Tibial artery (tissue), 4 donors: ENCODE measurements around the gene RAB40C.
A peak's percentile ranks its signal among the peaks of the same experiment; 100 is the strongest.

Experiments
- DNase-seq, 2 donors: peaks; one replicate each; pipeline ENCODE4 v3.0.0-alpha.2; 2019
- H3K27ac ChIP-seq, 2 donors: fragments of 200-600 bp; sonication (generic) in 1 of 2; 1 replicate in 1 of 2; 2 replicates in 1 of 2; pipeline ENCODE4 v1.5.1; 2018 to 2019; ENCODE audit warnings: mild to moderate bottlenecking in 1 of 2
- H3K27me3 ChIP-seq, 2 donors: fragments of 200-600 bp; sonication (generic) in 1 of 2; one replicate each; pipeline versions ENCODE4 v1.5.1 to v1.6.0; 2016 to 2019
- H3K36me3 ChIP-seq, 3 donors: fragments of 200-600 bp; sonication (generic) in 2 of 3; one replicate each; pipeline ENCODE4 v1.5.1; 2016 to 2019; ENCODE audit warnings: mild to moderate bottlenecking in 2 of 3
- H3K4me1 ChIP-seq, 4 donors: fragments of 200-600 bp; sonication (generic) in 2 of 4; 1 replicate in 3 of 4; 2 replicates in 1 of 4; pipeline ENCODE4 v1.5.1; 2016 to 2019
- H3K4me3 ChIP-seq, 2 donors: fragments of 200-600 bp; sonication (generic) in 1 of 2; 1 replicate in 1 of 2; 2 replicates in 1 of 2; pipeline ENCODE4 v1.5.1; 2018 to 2019; ENCODE audit warnings: mild to moderate bottlenecking in 2 of 2
- H3K9me3 ChIP-seq, 3 donors: fragments of 200-600 bp; sonication (generic) in 1 of 3; one replicate each; pipeline ENCODE4 v1.5.1; 2016 to 2019
- CTCF ChIP-seq, 2 experiments: fragments of 200-600 bp in 1 of 2; fragments of 450-650 bp in 1 of 2; IDR thresholded peaks; one replicate each; pipeline ENCODE4 v1.5.1; 2017 to 2019; ENCODE audit warnings: antibody characterized with exemption in 2 of 2, mild to moderate bottlenecking in 1 of 2, moderate library complexity in 1 of 2
- intact Hi-C: fragments of 100-400 bp; cut with DNase I; formaldehyde crosslinking; loops from one replicate; pipeline ENCODE4 v1.15.0; 2023; ENCODE audit warnings: low total_unique reads

The RAB40C gene

GRCh38 chr16:674214-674881, 84.5 kb downstream of the RAB40C start:
- intact Hi-C loops: no loop called here
- no peak overlapping the region for H3K4me3 ChIP-seq
- H3K36me3 ChIP-seq: peaks cover 34 to 55% (median 43%) of the 10 kb centered on the region in 3 donors
- peaks cover 0 to 31% (median 20%) of the 10 kb centered on the region in 4 donors for H3K4me1 ChIP-seq
- TF ChIP-seq CTCF (IDR thresholded peaks at IDR 0.05): no peak
- H3K9me3 ChIP-seq: no peaks in the 10 kb centered on the region
- H3K27ac ChIP-seq: no peak overlapping the region
- DNase-seq: no peak
- H3K27me3 ChIP-seq: peaks cover 0 to 8% of the 10 kb centered on the region in 2 donors

- DNase-seq: no peak
- peaks cover 0 to 32% (median 18%) of the 10 kb centered on the region in 4 donors for H3K4me1 ChIP-seq
- no peak for TF ChIP-seq CTCF (IDR thresholded peaks at IDR 0.05)
- peak within 1 kb of the TSS; percentile 42 to 49 for H3K4me3 ChIP-seq
- H3K27ac ChIP-seq: peak within 1 kb of the TSS in 1 of 2 donors; percentile 33
- H3K27me3 ChIP-seq: peaks cover 0 to 8% of the 10 kb centered on the region in 2 donors
- peaks cover 29 to 46% (median 37%) of the 10 kb centered on the region in 3 donors for H3K36me3 ChIP-seq
- intact Hi-C loops: no loop called here
- H3K9me3 ChIP-seq: no peaks in the 10 kb centered on the region
Measured at GRCh38 chr16:674968-675883, 85.4 kb downstream of the RAB40C start, which contains the start of gene RHBDL1. Gene RHBDL1, plus strand, starts transcription at chr16:675671. Its CDS starts 120 bp downstream, at chr16:675791.

GRCh38 chr16:675884-676564, 86.2 kb downstream of the RAB40C start:
- TF ChIP-seq CTCF (IDR thresholded peaks at IDR 0.05): no peak
- DNase-seq: no peak
- Histone ChIP-seq H3K27ac (peak overlapping the region in 1 of 2 donors; percentile 33), H3K9me3 (no peaks in the 10 kb centered on the region), H3K4me1 (peaks cover 0 to 39% (median 22%) of the 10 kb centered on the region in 4 donors), H3K27me3 (peaks cover 0 to 8% of the 10 kb centered on the region in 2 donors), H3K4me3 (peak overlapping the region; percentile 42 to 49), H3K36me3 (peaks cover 21 to 38% (median 29%) of the 10 kb centered on the region in 3 donors)
- intact Hi-C loops: no loop called here

- H3K27ac ChIP-seq: no peak overlapping the region
- no peaks in the 10 kb centered on the region for H3K9me3 ChIP-seq
- peaks cover 0 to 8% of the 10 kb centered on the region in 2 donors for H3K27me3 ChIP-seq
- no peak for DNase-seq
- H3K36me3 ChIP-seq: peaks cover 18 to 37% (median 26%) of the 10 kb centered on the region in 3 donors
- TF ChIP-seq CTCF (IDR thresholded peaks at IDR 0.05): no peak
- H3K4me1 ChIP-seq: peaks cover 0 to 44% (median 27%) of the 10 kb centered on the region in 4 donors
- H3K4me3 ChIP-seq: no peak overlapping the region
- intact Hi-C loops: no loop called here
Measured at GRCh38 chr16:676565-676902, 86.7 kb downstream of the RAB40C start.

GRCh38 chr16:676913-677312, 87.0 kb downstream of the RAB40C start:
- H3K27ac ChIP-seq: no peak overlapping the region
- no peak overlapping the region for H3K4me3 ChIP-seq
- intact Hi-C loops: no loop called here
- peaks cover 0 to 8% of the 10 kb centered on the region in 2 donors for H3K27me3 ChIP-seq
- peaks cover 18 to 37% (median 26%) of the 10 kb centered on the region in 3 donors for H3K36me3 ChIP-seq
- no peak for TF ChIP-seq CTCF (IDR thresholded peaks at IDR 0.05)
- peaks cover 0 to 48% (median 31%) of the 10 kb centered on the region in 4 donors for H3K4me1 ChIP-seq
- H3K9me3 ChIP-seq: no peaks in the 10 kb centered on the region
- no peak for DNase-seq
